AG10803 (cell line): ENCODE results near the gene PRKAG2.
"Not testable (repeated sequence)": the region's sequence is repeated elsewhere in the genome, so short reads cannot be mapped to it uniquely, and the experiment has no call there.

Experiments used
- DNase-seq: peaks from one replicate; pipeline ENCODE4 v3.0.0; 2010; ENCODE audit warnings: low read depth
- H3K4me3 ChIP-seq: 2 replicates; pipeline ENCODE4 v1.5.1; 2011; ENCODE audit warnings: mild to moderate bottlenecking, low read length, control low read depth
- TF ChIP-seq, protein P1 (sequence below): conservative IDR thresholded peaks from 2 replicates; pipeline ENCODE4 v1.5.1; 2011; ENCODE audit warnings: mild to moderate bottlenecking, low read length, control low read depth, inconsistent platforms

The PRKAG2 gene

DNA sequence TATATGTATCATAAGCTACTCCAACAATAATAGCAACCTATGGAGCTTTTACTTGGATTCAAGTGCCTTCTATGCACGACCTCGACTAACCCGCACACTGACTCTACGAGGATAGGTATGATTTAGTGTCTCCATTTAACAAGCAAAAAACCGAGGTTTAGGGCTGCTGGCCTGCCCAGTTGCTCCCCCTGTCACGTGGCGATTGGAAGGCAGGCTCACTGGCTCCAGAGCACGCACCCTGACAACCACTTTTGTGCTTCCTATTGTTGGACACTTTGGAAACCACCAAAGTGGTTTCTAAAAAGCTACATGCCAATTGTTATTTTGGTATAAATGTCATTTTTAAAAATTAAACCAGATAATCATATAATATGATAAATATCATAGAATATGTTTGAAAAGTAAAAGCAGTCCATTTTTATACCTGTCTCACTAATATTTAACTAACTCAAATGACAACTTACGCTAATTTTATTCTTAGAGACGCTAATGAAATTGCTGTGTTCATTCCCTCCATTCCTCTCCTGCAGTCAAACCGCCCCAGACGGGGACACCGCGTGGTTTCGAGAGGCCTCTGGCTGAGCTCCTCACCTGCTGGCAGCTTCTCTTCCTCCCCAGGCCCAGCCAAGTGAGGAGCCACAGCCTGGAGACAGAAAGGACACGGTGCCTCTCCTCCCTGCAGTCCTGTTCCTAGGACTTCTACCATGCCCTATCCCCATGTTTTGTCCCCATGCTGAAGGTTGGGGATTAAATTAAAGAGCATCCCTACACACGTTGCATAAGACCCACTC lies 335.0 kb downstream of the PRKAG2 start:
- no peak for DNase-seq
- TF ChIP-seq, protein P1, sequence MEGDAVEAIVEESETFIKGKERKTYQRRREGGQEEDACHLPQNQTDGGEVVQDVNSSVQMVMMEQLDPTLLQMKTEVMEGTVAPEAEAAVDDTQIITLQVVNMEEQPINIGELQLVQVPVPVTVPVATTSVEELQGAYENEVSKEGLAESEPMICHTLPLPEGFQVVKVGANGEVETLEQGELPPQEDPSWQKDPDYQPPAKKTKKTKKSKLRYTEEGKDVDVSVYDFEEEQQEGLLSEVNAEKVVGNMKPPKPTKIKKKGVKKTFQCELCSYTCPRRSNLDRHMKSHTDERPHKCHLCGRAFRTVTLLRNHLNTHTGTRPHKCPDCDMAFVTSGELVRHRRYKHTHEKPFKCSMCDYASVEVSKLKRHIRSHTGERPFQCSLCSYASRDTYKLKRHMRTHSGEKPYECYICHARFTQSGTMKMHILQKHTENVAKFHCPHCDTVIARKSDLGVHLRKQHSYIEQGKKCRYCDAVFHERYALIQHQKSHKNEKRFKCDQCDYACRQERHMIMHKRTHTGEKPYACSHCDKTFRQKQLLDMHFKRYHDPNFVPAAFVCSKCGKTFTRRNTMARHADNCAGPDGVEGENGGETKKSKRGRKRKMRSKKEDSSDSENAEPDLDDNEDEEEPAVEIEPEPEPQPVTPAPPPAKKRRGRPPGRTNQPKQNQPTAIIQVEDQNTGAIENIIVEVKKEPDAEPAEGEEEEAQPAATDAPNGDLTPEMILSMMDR: no peak

DNA sequence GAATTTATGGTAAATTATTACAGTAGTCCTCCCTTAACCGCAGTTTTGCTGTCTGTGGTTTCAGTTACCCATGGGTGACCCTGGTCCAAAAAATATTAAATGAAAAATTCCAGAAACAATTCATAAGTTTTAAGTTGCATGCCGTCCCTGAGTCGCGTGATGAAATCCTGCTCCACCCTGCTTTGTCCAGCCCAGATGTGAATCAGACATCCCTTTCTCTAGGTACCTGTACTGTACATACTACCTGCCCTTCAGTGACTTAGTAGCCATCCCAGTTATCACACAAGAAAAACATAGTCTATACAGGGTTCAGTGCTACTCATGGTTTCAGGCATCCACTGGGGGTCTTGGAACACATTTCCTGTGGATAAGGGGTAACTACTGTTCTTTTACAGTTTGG lies 336.8 kb downstream of the PRKAG2 start:
- no peak overlapping the region for H3K4me3 ChIP-seq
- no peak for DNase-seq
- TF ChIP-seq, protein P1: no peak

More for the DNA sequence above, 335.0 kb downstream of the PRKAG2 start:
- no peak overlapping the region for H3K4me3 ChIP-seq

DNA sequence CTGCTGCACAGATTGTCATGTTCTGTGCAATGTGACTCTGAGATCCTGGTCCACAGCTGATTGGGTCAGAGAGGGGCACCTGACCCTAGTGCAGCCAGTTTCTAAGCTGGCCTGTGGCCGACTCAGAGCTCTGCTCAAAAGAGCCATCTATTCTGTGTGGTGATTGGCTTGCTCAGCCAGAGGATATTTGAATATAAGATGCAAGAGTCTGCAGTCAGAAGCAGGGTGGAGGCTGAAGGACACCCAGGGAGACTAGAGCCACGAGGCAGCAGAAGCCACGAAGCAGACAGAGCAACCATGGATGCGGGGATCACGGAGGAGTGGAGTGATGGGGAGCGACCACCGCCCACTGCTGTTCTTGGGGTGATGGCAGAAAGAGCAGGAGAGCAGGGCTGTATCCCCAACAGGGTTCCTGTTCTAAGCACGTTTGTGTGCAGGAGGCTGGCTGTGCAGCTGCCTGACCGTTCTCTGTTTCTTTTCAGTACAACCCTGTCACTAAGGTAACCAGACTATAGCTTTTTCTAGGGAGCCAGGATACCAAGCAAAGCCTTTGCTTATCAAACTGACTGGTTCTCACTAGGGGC lies 337.7 kb downstream of the PRKAG2 start:
- H3K4me3 ChIP-seq: no peak overlapping the region
- no peak for DNase-seq
- TF ChIP-seq, protein P1: no peak

DNA sequence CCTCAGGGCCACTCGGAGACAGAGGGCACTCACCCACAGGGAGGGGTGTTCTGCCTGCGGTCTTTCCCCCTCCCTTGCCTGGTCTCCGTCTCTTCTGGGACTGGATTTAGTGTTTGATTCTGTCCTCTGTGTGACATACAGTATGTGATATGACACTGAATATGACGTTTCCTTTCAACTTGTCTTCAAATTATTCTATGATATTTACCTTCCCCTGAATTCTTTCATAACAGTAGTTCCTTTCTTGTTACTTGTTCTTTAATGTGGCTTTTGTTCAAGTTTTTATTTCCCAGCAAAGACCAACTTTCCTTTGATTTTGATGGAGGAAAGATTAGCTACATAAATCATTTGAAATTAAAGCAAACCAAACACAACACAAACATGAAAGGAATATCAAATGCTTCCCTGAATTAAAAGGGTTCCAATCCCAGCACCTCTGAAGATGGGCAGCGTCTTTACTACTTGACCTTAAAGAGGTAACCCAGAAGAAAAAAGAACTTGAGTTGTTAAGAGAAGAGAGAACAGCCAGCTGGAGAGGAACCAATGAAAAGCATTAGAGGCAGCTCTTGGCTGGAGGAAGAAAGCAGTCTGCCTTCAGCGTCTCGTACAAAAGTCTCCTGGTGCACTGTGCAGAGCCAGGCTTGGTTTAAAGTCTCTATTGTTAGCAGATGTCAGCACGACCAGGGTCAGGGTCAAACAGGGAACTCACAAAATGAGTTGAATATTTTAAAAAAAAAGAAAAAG lies 338.9 kb downstream of the PRKAG2 start:
- TF ChIP-seq, protein P1: no peak
- peak; percentile 18 for DNase-seq
- H3K4me3 ChIP-seq: no peak overlapping the region

DNA sequence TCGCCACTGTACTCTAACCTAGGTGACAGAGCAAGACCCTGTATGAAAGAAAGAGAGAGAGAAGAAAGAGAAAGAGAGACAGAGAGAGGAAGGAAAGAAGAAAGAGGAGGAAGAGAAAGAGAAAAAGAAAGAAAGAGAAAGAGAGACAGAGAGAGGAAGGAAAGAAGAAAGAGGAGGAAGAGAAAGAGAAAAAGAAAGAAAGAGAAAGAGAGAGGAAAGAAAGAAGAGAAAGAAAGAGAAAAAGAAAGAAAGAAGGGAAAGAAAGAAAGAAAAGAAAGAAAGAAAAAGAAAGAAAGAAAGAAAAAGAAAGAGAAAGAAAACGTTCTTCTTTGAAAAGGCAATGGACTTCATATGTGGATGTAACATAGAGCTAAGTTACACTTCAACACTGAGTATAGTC lies 340.7 kb downstream of the PRKAG2 start:
- DNase-seq, H3K4me3 ChIP-seq: not testable (repeated sequence)

DNA sequence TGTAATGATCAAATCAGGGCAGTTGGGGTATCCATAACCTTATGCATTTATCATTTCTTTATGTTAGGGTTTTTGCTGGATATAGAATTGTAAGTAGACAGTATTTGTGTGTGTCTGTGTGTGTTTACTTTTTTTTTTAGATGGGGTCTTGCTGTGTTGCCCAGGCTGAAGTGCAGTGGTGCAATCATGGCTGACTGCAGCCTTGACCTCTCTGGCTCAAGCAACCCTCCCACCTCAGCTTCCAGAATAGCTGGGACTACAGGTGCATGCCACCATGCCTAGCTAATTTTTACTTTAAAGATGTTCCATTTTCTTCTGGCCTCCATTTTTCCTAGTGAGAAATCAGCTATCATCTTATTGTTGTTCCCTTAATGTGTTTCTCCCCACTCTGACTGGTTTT lies 347.1 kb downstream of the PRKAG2 start:
- TF ChIP-seq, protein P1: no peak
- H3K4me3 ChIP-seq: no peak overlapping the region
- DNase-seq: no peak

DNA sequence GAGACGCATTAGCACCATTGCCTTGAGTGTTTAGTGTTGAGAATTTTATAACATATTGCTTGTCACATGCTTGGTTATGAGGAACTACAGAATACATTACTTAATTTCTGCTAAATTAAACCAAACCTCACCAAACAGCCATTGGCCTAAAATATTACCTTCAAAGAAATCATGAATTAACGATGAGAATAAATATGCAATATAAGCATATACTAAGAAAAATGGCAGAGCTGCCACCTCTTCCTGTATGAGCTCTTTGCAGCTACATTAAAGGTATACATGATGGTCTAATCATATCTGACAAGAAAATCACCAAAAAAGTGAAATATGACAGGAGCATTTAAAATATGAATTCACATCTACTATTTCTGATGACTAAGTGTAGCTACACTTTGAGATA lies 352.1 kb downstream of the PRKAG2 start:
- no peak overlapping the region for H3K4me3 ChIP-seq
- TF ChIP-seq, protein P1: no peak
- no peak for DNase-seq
